Gastroesophageal sphincter (tissue), 3 donors: ENCODE results near the gene BRD3.

ENCODE experiments used
- EP300 ChIP-seq: sonication (generic); formaldehyde crosslinking; IDR thresholded peaks from one replicate; pipeline ENCODE4 v1.6.1; 2017; ENCODE audit warnings: antibody characterized with exemption, mild to moderate bottlenecking
- POLR2A ChIP-seq, 2 donors: fragments of 450-650 bp; IDR thresholded peaks; one replicate each; pipeline ENCODE4 v1.6.1; 2017; ENCODE audit warnings: antibody characterized with exemption in 2 of 2, mild to moderate bottlenecking in 2 of 2, moderate library complexity in 1 of 2
- POLR2AphosphoS5 ChIP-seq: sonication (generic); formaldehyde crosslinking; IDR thresholded peaks from one replicate; pipeline ENCODE4 v1.6.1; 2017; ENCODE audit warnings: antibody characterized with exemption
- TF ChIP-seq, protein P1 (sequence below), 4 experiments: fragments of 200-600 bp in 2 of 4; fragments of 450-650 bp in 2 of 4; sonication (generic) in 1 of 4; IDR thresholded peaks; one replicate each; pipeline ENCODE4 v1.5.1; 2017 to 2019; ENCODE audit warnings: antibody characterized with exemption in 4 of 4, mild to moderate bottlenecking in 2 of 4, moderate library complexity in 2 of 4

DNA sequence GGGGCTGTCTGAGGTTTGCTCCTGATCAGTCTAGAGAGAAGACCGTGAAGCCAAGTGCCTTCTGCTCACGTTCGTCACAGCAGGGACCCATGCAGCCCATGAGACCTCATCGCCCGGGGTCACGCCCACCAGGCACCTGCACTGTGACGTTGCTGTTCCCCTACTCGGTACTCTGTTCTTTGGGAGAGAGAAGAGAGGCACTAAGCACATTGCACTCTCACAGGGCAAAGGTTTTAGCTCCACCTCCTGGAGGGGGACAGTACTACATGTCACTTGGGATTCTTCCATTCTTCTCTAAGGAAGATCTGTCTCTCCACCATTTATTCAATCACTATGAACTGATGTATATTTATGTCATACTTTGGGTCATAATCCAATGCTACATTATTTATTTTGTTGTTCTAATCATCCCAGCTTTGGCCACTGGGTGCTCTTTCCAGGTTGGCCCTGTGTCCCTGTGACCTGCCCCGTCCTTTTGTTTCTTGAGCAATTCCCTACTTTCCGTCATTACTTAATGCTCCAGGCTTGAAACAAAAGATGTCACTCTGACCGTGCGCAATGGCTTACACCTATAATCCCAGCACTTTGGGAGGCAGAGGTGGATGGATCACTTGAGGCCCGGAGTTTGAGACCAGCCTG is 31.4 kb upstream of the BRD3 start:
- TF ChIP-seq, protein P1, sequence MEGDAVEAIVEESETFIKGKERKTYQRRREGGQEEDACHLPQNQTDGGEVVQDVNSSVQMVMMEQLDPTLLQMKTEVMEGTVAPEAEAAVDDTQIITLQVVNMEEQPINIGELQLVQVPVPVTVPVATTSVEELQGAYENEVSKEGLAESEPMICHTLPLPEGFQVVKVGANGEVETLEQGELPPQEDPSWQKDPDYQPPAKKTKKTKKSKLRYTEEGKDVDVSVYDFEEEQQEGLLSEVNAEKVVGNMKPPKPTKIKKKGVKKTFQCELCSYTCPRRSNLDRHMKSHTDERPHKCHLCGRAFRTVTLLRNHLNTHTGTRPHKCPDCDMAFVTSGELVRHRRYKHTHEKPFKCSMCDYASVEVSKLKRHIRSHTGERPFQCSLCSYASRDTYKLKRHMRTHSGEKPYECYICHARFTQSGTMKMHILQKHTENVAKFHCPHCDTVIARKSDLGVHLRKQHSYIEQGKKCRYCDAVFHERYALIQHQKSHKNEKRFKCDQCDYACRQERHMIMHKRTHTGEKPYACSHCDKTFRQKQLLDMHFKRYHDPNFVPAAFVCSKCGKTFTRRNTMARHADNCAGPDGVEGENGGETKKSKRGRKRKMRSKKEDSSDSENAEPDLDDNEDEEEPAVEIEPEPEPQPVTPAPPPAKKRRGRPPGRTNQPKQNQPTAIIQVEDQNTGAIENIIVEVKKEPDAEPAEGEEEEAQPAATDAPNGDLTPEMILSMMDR (IDR thresholded peaks at IDR 0.05) = peak; percentile 59 to 72 (median 64)
- TF ChIP-seq POLR2A (IDR thresholded peaks at IDR 0.05) (no peak), EP300 (no peak), POLR2AphosphoS5 (no peak)
